DND-41 (cell line): ENCODE measurements around the gene PDPK1.

ENCODE experiments used
- ATAC-seq: fragments of 200-7000 bp; cut with Tn5 transposase; 3 replicates; pipeline ENCODE4 v1.9.1; 2021; ENCODE audit warnings: low read depth; ENCODE audit not compliant: insufficient read depth
- DNase-seq: peaks from one replicate; pipeline ENCODE4 v3.0.0-alpha.2; 2020
- H2AFZ ChIP-seq: 2 replicates; pipeline ENCODE4 v1.6.0; 2012; ENCODE audit warnings: low read depth, low read length
- H3K27ac ChIP-seq: 2 replicates; pipeline ENCODE4 v1.5.1; 2012; ENCODE audit warnings: low read length, inconsistent platforms
- H3K27me3 ChIP-seq: fragments of 200-600 bp; sonication (generic); 2 replicates; pipeline ENCODE4 v1.6.0; 2012; ENCODE audit warnings: low read length, mild to moderate bottlenecking, inconsistent platforms; ENCODE audit not compliant: insufficient read depth, poor library complexity
- H3K36me3 ChIP-seq: 2 replicates; pipeline ENCODE4 v1.5.1; 2012; ENCODE audit warnings: low read length, inconsistent platforms; ENCODE audit not compliant: insufficient read depth
- H3K4me1 ChIP-seq: 2 replicates; pipeline ENCODE4 v1.5.1; 2012; ENCODE audit warnings: mild to moderate bottlenecking, low read length; ENCODE audit not compliant: insufficient read depth
- H3K4me2 ChIP-seq: 2 replicates; pipeline ENCODE4 v1.6.0; 2012; ENCODE audit warnings: mild to moderate bottlenecking, moderate library complexity, low read length, inconsistent platforms; ENCODE audit not compliant: insufficient read depth
- H3K4me3 ChIP-seq, 2 experiments: fragments of 200-600 bp in 1 of 2; shearing (Covaris generic) in 1 of 2; 2 replicates each; pipeline ENCODE4 v1.5.1; 2012 to 2016; ENCODE audit warnings: inconsistent platforms in 2 of 2, low read length in 2 of 2, mild to moderate bottlenecking in 2 of 2, low read depth in 1 of 2, moderate library complexity in 1 of 2
- H3K79me2 ChIP-seq: 2 replicates; pipeline ENCODE4 v1.6.0; 2012; ENCODE audit warnings: low read length, inconsistent platforms; ENCODE audit not compliant: insufficient read depth
- H3K9ac ChIP-seq: 2 replicates; pipeline ENCODE4 v1.6.0; 2012; ENCODE audit warnings: low read depth, mild to moderate bottlenecking, inconsistent platforms, low read length, moderate library complexity
- H3K9me3 ChIP-seq: 2 replicates; pipeline ENCODE4 v1.5.1; 2012; ENCODE audit warnings: low read length, moderate library complexity, mild to moderate bottlenecking, inconsistent platforms; ENCODE audit not compliant: insufficient read depth, severe bottlenecking
- H4K20me1 ChIP-seq: 2 replicates; pipeline ENCODE4 v1.6.0; 2012; ENCODE audit warnings: low read length; ENCODE audit not compliant: insufficient read depth
- EZH2 ChIP-seq: IDR thresholded peaks from 3 replicates; pipeline ENCODE4 v1.6.1; 2012; ENCODE audit warnings: borderline replicate concordance, low read depth, mild to moderate bottlenecking, moderate library complexity, low read length, inconsistent platforms; ENCODE audit not compliant: severe bottlenecking
- TF ChIP-seq, protein P1 (sequence below): IDR thresholded peaks from 2 replicates; pipeline ENCODE4 v1.5.1; 2012; ENCODE audit warnings: borderline replicate concordance, low read length, moderate library complexity, mild to moderate bottlenecking; ENCODE audit not compliant: poor library complexity, severe bottlenecking; ENCODE audit errors: extremely low read depth

PDPK1 gene

DNA sequence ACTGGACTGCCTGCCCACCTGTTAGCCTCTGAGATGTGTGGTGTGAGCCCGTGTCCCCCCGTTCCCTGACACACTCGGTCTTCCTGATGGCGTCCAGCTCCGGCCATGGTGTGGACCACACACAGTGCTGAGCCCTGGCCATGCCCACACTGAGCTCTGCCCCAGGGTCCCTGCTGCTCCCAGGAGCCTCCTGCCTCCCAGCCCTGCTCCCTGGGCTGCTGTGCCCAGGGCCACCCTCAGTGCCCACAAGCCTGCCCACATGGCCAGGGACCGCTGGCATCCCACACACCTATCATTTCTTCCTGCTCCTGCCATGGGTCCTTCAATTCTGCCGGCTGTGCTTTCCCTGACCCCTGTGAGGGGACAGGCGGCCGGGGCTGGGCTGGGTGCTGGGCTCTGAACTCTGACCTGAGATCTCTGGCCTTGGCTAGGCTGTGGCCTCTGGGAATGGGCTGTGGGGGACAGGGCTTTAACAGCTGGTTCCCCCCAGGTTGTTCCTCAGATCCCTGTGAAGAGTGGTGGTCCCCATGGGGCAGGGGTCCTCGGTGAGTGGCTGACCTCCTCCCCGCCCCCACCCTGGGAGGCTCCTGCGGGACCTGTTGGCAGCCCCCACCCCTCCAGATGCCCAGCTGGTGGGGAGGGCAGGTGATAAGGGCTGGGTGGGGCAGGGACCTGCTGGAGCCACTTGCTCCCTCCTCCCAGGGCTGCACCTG, 10.6 kb upstream of the PDPK1 start:
- H3K4me1 ChIP-seq: peaks cover 21% of the 10 kb centered on the region

DNA sequence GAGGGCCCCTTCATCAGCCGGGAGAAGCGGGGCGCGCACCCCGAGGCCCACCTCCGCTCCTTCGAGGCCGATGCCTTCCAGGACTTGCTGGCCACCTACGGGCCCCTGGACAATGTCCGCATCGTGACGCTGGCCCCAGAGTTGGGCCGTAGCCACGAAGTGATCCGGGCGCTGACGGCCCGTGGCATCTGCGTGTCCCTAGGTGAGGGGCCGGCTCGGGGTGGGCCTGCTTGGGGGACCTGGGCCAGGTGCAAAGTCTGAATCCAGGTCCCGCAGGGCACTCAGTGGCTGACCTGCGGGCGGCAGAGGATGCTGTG, 10.1 kb upstream of the PDPK1 start:
- Histone ChIP-seq H3K27ac (no peak overlapping the region), H2AFZ (no peak overlapping the region), H4K20me1 (peaks cover 17% of the 10 kb centered on the region), H3K4me1 (peaks cover 26% of the 10 kb centered on the region), H3K4me2 (no peak overlapping the region), H3K9ac (no peak overlapping the region), H3K9me3 (no peaks in the 10 kb centered on the region), H3K36me3 (peaks cover 65% of the 10 kb centered on the region), H3K79me2 (peaks cover 9% of the 10 kb centered on the region), H3K4me3 (no peak overlapping the region), H3K27me3 (no peaks in the 10 kb centered on the region)
- TF ChIP-seq, protein P1, sequence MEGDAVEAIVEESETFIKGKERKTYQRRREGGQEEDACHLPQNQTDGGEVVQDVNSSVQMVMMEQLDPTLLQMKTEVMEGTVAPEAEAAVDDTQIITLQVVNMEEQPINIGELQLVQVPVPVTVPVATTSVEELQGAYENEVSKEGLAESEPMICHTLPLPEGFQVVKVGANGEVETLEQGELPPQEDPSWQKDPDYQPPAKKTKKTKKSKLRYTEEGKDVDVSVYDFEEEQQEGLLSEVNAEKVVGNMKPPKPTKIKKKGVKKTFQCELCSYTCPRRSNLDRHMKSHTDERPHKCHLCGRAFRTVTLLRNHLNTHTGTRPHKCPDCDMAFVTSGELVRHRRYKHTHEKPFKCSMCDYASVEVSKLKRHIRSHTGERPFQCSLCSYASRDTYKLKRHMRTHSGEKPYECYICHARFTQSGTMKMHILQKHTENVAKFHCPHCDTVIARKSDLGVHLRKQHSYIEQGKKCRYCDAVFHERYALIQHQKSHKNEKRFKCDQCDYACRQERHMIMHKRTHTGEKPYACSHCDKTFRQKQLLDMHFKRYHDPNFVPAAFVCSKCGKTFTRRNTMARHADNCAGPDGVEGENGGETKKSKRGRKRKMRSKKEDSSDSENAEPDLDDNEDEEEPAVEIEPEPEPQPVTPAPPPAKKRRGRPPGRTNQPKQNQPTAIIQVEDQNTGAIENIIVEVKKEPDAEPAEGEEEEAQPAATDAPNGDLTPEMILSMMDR: no peak
- TF ChIP-seq EZH2: no peak
- ATAC-seq (no peak), DNase-seq (no peak)

More for the DNA sequence above, 10.6 kb upstream of the PDPK1 start:
- DNase-seq: no peak
- H3K27me3 ChIP-seq: no peaks in the 10 kb centered on the region
- peaks cover 70% of the 10 kb centered on the region for H3K36me3 ChIP-seq
- H3K27ac ChIP-seq: no peak overlapping the region
- no peak overlapping the region for H3K9ac ChIP-seq
- TF ChIP-seq, protein P1: no peak
- no peak for TF ChIP-seq EZH2
- peaks cover 13% of the 10 kb centered on the region for H3K79me2 ChIP-seq
- H3K9me3 ChIP-seq: no peaks in the 10 kb centered on the region
- no peak overlapping the region for H3K4me3 ChIP-seq
- no peak for ATAC-seq
- H3K4me2 ChIP-seq: no peak overlapping the region
- no peak overlapping the region for H2AFZ ChIP-seq
- H4K20me1 ChIP-seq: peaks cover 17% of the 10 kb centered on the region

DNA sequence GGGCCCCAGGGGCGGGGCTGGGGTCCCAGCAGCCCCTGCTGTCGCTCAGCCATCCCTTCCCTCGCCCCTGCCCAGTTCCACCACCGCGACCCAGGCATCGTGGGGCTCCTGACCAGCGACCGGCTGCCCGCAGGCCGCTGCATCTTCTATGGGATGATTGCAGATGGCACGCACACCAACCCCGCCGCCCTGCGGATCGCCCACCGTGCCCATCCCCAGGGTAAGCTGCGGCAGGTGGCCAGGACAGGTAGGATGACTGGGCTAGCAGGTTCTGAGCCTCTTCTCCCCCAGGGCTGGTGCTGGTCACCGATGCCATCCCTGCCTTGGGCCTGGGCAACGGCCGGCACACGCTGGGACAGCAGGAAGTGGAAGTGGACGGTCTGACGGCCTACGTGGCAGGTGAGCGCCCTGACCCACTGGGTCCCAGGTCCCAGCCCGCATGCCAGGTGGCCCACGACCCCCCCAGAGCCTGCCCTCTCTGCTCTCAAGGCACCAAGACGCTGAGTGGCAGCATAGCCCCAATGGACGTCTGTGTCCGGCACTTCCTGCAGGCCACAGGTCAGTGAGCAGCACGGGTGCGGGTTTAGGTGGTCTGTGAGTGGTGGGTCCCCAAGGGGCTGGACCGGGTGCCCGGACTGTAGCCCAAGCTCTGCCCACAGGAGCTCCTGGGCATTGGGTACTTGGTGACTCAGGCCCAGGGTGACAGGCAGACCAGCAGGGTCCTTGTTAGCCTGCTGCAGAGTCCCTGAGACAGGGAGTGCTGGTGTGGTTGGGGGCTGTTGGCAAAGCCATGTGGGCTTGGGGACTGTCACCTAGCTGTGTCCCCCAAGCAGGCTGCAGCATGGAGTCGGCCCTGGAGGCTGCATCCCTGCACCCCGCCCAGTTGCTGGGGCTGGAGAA, 9.4 kb upstream of the PDPK1 start:
- Histone ChIP-seq H3K79me2 (peaks cover 4% of the 10 kb centered on the region), H3K4me1 (peaks cover 29% of the 10 kb centered on the region), H2AFZ (no peak overlapping the region), H3K27ac (no peak overlapping the region), H4K20me1 (peaks cover 14% of the 10 kb centered on the region), H3K4me3 (no peak overlapping the region), H3K9me3 (no peaks in the 10 kb centered on the region), H3K4me2 (no peak overlapping the region), H3K36me3 (peaks cover 59% of the 10 kb centered on the region), H3K27me3 (no peaks in the 10 kb centered on the region), H3K9ac (no peak overlapping the region)
- ATAC-seq: no peak
- TF ChIP-seq, protein P1: no peak
- TF ChIP-seq EZH2: no peak
- DNase-seq: no peak
